Peyer's patch (tissue), 4 donors: ENCODE results near the gene EDARADD. TPM values are rescaled to one million over a fixed set of nuclear protein-coding genes. Genes with fewer than 3 reads are reported as not detected.

Experiments
- DNase-seq, 3 donors: peaks; one replicate each; pipeline ENCODE4 v3.0.0-alpha.2; 2017 to 2019
- H3K27ac ChIP-seq, 4 donors: fragments of 200-600 bp; sonication (generic); one replicate each; pipeline ENCODE4 v1.5.1; 2016 to 2019
- H3K27me3 ChIP-seq, 2 donors: fragments of 200-600 bp; sonication (generic); one replicate each; pipeline ENCODE4 v1.5.1; 2019
- H3K36me3 ChIP-seq, 3 donors: fragments of 200-600 bp; sonication (generic); one replicate each; pipeline ENCODE4 v1.5.1; 2016 to 2019
- H3K4me1 ChIP-seq, 4 donors: fragments of 200-600 bp; sonication (generic); one replicate each; pipeline ENCODE4 v1.5.1; 2016 to 2019
- H3K4me3 ChIP-seq, 4 donors: fragments of 200-600 bp; sonication (generic); 1 replicate in 3 of 4; 2 replicates in 1 of 4; pipeline ENCODE4 v1.5.1; 2016 to 2019; ENCODE audit warnings: mild to moderate bottlenecking in 1 of 4
- H3K9me3 ChIP-seq, 4 donors: fragments of 200-600 bp; sonication (generic); one replicate each; pipeline ENCODE4 v1.5.1; 2016 to 2019; ENCODE audit warnings: mild to moderate bottlenecking in 1 of 4
- CTCF ChIP-seq, 6 experiments: fragments of 450-650 bp in 4 of 6; fragments of 200-600 bp in 2 of 6; sonication (generic) in 1 of 6; IDR thresholded peaks; one replicate each; pipeline ENCODE4 v1.5.1; 2017 to 2019; ENCODE audit warnings: antibody characterized with exemption in 6 of 6, mild to moderate bottlenecking in 3 of 6, moderate library complexity in 1 of 6
- POLR2A ChIP-seq, 2 donors: fragments of 450-650 bp; IDR thresholded peaks; one replicate each; pipeline ENCODE4 v1.5.1; 2017; ENCODE audit warnings: antibody characterized with exemption in 2 of 2, mild to moderate bottlenecking in 2 of 2, moderate library complexity in 2 of 2
- total RNA-seq, 4 donors: library from RNA; depleted of rRNA; stranded (reverse); fragments of >200 nt; gene quantifications; one replicate each; pipeline ENCODE4 v1.1.0, GENCODE V29; 2016

Gene EDARADD
- total RNA-seq, 4 donors from 2014 or later: not detected

- Histone ChIP-seq H3K9me3 (no peaks in the 10 kb centered on the region), H3K4me3 (no peak overlapping the region), H3K27ac (peak overlapping the region in 1 of 4 donors; percentile 12), H3K36me3 (no peaks in the 10 kb centered on the region), H3K4me1 (no peaks in the 10 kb centered on the region), H3K27me3 (no peaks in the 10 kb centered on the region)
- DNase-seq: no peak
- TF ChIP-seq POLR2A (IDR thresholded peaks at IDR 0.05) (no peak), CTCF (IDR thresholded peaks at IDR 0.05) (no peak)
These were observed 22.1 kb downstream of the EDARADD start for GRCh38 chr1:236416165-236416564.

- no peaks in the 10 kb centered on the region for H3K27me3 ChIP-seq
- H3K4me1 ChIP-seq: no peaks in the 10 kb centered on the region
- TF ChIP-seq CTCF (IDR thresholded peaks at IDR 0.05) (no peak), POLR2A (IDR thresholded peaks at IDR 0.05) (no peak)
- H3K9me3 ChIP-seq: no peaks in the 10 kb centered on the region
- H3K27ac ChIP-seq: no peak overlapping the region
- no peak for DNase-seq
- no peaks in the 10 kb centered on the region for H3K36me3 ChIP-seq
- H3K4me3 ChIP-seq: no peak overlapping the region
These were observed 23.2 kb downstream of the EDARADD start for GRCh38 chr1:236417336-236417735.

- no peaks in the 10 kb centered on the region for H3K27me3 ChIP-seq
- no peaks in the 10 kb centered on the region for H3K4me1 ChIP-seq
- no peak for DNase-seq
- no peak overlapping the region for H3K27ac ChIP-seq
- no peaks in the 10 kb centered on the region for H3K36me3 ChIP-seq
- no peak for TF ChIP-seq CTCF (IDR thresholded peaks at IDR 0.05)
- TF ChIP-seq POLR2A (IDR thresholded peaks at IDR 0.05): no peak
- H3K4me3 ChIP-seq: no peak overlapping the region
- no peaks in the 10 kb centered on the region for H3K9me3 ChIP-seq
These were observed 25.4 kb downstream of the EDARADD start for GRCh38 chr1:236419502-236419901.

GRCh38 chr1:236421022-236421421 is 26.9 kb downstream of the EDARADD start:
- no peaks in the 10 kb centered on the region for H3K36me3 ChIP-seq
- H3K27ac ChIP-seq: no peak overlapping the region
- no peaks in the 10 kb centered on the region for H3K27me3 ChIP-seq
- no peak overlapping the region for H3K4me3 ChIP-seq
- no peak for DNase-seq
- TF ChIP-seq CTCF (IDR thresholded peaks at IDR 0.05) (no peak), POLR2A (IDR thresholded peaks at IDR 0.05) (no peak)
- H3K4me1 ChIP-seq: no peaks in the 10 kb centered on the region
- no peaks in the 10 kb centered on the region for H3K9me3 ChIP-seq

- Histone ChIP-seq H3K4me3 (no peak overlapping the region), H3K4me1 (no peaks in the 10 kb centered on the region), H3K27ac (no peak overlapping the region), H3K9me3 (no peaks in the 10 kb centered on the region), H3K36me3 (no peaks in the 10 kb centered on the region), H3K27me3 (no peaks in the 10 kb centered on the region)
- TF ChIP-seq CTCF (IDR thresholded peaks at IDR 0.05) (no peak), POLR2A (IDR thresholded peaks at IDR 0.05) (no peak)
- DNase-seq: no peak
These were observed 27.9 kb downstream of the EDARADD start for GRCh38 chr1:236421850-236422516.

GRCh38 chr1:236422517-236422876 is 28.4 kb downstream of the EDARADD start:
- Histone ChIP-seq H3K4me1 (no peaks in the 10 kb centered on the region), H3K27ac (no peak overlapping the region), H3K4me3 (no peak overlapping the region), H3K27me3 (no peaks in the 10 kb centered on the region), H3K36me3 (no peaks in the 10 kb centered on the region), H3K9me3 (no peaks in the 10 kb centered on the region)
- no peak for DNase-seq
- TF ChIP-seq POLR2A (IDR thresholded peaks at IDR 0.05) (no peak), CTCF (IDR thresholded peaks at IDR 0.05) (no peak)
